NCI-H526 (cell line): ENCODE data around the gene LOXL4.
"Not testable (repeated sequence)": the region's sequence is repeated elsewhere in the genome, so short reads cannot be mapped to it uniquely, and the experiment has no call there.

ENCODE experiments used
- DNase-seq, 2 experiments: peaks; one replicate each; lab custom pipeline; 2025; lab: John Stamatoyannopoulos, UW

Gene LOXL4

DNA sequence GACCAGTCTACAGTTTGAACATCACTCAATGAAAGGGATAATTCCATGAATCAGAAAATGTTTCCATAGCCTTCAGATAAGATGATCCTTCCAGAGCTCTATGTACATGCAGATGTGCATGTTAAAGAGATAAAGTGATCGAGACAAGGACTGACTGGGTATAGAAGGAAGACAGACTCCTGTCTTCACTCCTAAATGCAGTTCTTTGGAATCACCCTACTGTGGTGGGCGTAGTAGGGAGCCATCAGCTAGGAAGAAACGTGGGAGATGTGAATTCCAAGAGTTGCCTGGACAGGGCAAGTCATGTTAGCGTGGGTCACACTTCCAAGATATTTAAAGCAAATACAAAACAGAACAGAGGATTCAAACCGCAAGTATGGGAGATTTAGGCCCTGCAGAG lies 23.9 kb downstream of the LOXL4 start:
- DNase-seq = no peak

DNA sequence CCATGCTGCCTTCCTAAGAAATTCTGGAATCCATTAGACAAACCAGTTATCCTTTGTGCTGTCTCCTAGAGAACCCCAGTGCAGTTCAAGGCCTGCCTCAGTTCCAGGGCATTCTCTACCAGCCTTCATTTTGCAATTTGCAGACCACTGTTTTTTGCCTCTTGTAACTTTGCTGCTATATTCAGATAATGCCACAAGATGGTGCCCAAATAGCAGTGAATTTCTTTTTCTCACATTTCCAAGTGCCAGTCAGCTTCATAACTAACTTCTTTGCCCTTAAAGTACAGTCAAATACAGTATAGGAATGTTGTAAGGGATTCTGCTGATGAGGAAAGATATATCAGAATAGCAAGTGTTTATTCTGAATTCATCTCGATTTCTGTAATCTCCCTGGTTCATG lies 25.2 kb downstream of the LOXL4 start:
- DNase-seq = no peak

GRCh38 chr10:98240524-98240923 lies 27.5 kb downstream of the LOXL4 start:
- no peak for DNase-seq

DNA sequence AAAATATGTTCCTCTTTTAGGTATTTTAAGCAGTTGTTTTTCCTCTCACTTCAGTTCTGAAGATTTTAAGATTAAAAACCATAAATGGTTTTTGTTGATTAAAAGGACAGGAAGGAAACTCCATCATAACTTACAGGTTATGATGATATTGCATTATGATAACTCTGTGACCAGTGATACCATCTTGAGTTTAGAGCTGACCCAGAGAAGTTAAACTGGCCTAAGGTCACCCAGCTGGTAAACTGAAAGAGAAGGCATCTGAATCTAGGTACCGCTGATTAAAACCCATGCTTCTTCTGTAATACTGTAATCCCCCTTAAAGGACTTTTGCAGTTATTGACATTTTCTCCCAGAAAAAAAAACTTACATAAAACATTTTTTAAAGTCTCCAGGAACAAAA lies 29.6 kb downstream of the LOXL4 start:
- no peak for DNase-seq

GRCh38 chr10:98236862-98237261 lies 31.1 kb downstream of the LOXL4 start:
- no peak for DNase-seq

DNA sequence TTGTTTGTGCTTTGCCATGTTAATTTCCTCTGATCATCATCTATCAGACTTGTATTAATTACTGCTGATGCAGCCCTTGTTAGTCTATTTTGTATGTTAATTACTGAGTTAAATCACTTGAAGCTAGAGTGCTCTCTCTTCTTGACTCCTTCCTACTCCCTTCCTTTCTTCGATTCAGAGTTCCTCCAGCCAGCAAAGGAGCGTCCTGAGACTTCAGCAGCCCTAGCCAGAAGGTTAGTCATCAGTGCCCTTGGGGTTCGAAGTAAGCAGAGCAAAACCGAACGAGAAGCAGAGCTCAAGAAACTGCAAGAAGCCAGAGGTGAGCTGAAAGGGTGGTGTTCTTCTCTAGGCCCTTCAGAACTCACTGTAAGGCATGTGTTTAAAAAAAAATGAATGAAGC lies 32.1 kb downstream of the LOXL4 start:
- no peak for DNase-seq

DNA sequence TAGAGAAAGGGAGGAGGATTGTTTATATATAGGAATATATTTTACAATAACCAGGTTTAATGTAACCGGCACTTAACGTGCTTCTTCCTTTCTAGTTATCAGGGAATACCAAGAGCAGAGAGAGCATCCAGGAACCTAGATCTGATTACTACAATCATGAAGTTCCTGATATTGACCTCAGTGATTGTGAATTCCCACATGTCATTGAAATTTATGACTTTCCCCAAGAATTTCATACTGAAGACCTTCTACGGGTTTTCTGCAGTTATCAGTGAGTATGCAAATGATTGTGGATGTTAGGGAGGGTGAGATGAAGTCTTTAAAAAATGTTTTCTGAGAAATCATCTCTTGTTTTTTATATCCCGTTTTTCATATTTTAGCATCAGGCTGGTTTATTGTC lies 36.6 kb downstream of the LOXL4 start:
- no peak for DNase-seq

- not testable (repeated sequence) for DNase-seq
These were observed 39.7 kb downstream of the LOXL4 start for GRCh38 chr10:98228266-98228665.

DNA sequence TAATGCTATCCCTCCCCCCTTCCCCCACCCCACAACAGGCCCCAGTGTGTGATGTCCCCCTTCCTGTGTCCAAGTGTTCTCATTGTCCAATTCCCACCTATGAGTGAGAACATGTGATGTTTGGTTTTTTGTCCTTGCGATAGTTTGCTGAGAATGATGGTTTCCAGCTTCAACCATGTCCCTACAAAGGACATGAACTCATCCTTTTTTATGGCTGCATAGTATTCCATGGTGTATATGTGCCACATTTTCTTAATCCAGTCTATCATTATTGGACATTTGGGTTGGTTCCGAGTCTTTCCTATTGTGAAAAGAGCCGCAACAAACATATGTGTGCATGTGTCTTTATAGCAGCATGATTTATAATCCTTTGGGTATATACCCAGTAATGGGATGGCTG lies 40.3 kb downstream of the LOXL4 start:
- DNase-seq = not testable (repeated sequence)

DNA sequence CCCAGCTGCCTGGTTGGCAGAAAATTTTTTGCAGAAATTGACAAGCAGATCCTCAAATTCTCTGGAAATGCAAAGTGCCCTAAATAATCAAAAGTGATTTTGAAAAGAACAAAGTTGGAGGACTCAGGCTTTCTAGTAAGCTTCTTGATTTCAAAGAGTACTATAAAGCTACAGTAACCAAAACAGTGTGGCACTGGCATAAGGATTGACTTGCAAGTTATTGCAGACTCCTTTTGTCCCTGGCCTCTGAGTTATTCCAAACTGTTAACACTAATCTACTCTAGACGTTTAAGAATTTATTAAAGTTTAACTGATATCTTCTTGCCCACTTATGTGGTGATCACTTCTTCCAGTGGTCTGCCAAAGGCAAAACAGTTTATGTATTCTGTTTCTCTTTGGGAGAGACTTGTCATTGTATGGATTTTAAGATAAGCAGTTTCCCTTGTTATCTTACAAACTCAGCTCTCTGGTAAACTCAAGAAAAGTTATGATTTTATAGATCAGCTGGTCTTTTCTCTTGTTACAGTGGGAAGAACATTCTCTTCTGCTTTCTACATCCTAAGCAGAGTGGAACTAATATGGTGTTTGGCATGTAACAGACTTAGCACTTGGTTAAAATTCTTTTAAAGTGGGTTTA lies 41.4 kb downstream of the LOXL4 start:
- no peak for DNase-seq

GRCh38 chr10:98224996-98225395 lies 43.0 kb downstream of the LOXL4 start:
- DNase-seq = no peak

- DNase-seq = no peak
These were observed 43.5 kb downstream of the LOXL4 start for GRCh38 chr10:98224509-98224908.

DNA sequence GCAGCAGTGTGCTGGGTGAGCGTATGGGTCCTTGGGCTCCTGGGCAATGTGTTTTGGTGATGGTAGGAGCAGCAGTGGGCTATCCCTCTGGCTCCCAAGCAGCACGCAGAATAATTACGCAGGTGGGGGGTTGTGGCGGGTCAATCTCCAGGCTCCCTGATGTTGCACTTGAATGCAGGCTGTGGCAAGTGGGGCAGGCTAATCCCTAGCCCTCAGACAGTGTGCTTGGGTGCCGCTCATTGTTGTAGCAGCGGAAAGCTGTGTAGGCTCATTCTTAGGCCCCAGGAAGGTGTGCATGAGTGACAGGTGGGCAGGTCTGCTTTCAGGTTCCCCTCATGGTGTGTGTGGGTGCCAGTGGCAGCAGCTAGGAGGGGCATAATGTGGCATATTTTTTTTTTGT lies 44.1 kb downstream of the LOXL4 start:
- no peak for DNase-seq

- DNase-seq = no peak
These were observed 50.2 kb downstream of the LOXL4 start for GRCh38 chr10:98217801-98218200.

- DNase-seq = no peak
These were observed 52.6 kb downstream of the LOXL4 start for GRCh38 chr10:98215373-98215772.

DNA sequence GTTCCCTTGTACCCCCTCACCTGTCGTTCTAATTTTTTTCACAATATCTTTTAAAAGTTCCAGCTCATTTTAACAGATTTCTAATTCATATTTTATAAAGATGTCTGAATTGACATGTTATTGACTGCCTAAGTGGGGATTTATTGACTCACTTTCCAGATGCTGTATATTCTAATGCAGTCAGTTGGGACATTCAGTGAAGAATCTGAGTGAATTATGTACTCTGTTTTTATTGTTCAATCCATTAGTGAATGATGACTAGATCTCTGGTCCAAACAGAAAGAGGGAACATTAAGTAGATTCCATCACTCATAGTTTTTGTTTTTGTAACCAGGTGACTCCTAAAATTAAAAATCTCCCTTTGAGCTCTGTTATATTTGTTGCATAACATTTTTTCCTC lies 54.3 kb downstream of the LOXL4 start:
- no peak for DNase-seq

DNA sequence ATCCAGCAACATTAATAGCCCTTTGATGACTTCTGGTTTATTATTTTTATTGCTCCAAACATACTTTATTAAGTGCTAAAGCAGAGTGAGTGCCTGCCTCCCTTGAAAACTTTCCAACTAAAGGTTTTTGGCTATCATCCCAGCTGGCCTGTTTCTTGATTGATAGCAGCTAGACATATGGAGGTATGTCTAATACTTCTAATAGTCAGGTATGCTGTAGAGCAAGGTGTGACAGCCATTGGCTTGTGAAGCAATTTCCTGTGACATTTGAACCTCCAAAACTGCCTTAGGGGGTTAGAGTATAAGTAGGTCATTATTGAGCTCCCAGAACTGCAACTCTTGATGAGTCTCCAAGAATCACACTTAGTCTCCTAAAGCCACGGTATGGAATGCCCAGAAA lies 55.8 kb downstream of the LOXL4 start:
- DNase-seq = no peak

DNA sequence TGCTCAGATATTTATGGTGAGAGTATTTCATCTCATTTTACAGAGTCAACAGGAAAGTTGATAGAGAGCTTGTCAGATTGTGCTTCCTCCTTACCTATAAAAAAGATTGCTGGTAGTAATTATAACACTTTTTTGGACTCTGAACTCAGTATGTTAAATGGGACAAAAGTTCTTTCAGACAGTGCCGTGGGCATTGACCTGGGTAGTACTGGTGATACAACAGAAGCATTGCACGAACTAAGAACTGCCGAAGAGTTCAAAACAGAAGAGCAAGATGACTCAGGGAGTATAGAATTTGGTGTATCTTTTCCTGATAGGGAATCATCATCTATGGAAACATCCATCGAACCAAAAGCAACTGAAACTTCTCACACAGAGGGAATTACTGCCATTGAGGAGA lies 58.6 kb downstream of the LOXL4 start:
- DNase-seq = no peak

- no peak for DNase-seq
These were observed 59.1 kb downstream of the LOXL4 start for GRCh38 chr10:98208925-98209324.

GRCh38 chr10:98205351-98205750 lies 62.6 kb downstream of the LOXL4 start:
- DNase-seq = no peak

GRCh38 chr10:98202378-98202777 lies 65.6 kb downstream of the LOXL4 start:
- DNase-seq = no peak

DNA sequence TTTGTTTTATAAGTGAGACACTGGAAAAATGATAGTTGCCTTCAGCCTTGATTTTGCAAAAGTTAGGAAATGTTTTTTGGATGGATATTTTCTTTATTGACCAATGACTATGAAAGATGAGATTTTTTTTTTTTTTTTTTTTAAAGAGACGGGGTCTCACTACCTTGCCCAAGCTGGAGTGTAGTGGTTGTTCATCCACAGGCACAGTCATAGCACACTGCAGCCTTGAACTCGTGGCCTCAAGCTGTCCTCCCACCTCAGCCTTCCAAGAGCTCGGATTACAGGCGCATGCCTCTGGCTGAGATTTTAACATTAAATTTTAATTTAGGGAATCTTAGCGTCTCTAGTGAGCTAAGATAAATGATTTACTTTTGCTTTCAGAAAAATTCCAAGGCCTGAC lies 66.2 kb downstream of the LOXL4 start:
- DNase-seq = no peak
